NB4 (cell line): Measurements from ENCODE around the gene SERPING1.

ENCODE experiments used
- MYC ChIP-seq: IDR thresholded peaks from 2 replicates; pipeline ENCODE4 v1.6.1; 2011; ENCODE audit warnings: low read depth, low read length
- POLR2A ChIP-seq: IDR thresholded peaks from 2 replicates; pipeline ENCODE4 v1.6.1; 2011; ENCODE audit warnings: mild to moderate bottlenecking; ENCODE audit not compliant: insufficient read length; ENCODE audit errors: extremely low read depth
- TF ChIP-seq, protein P1 (sequence below): IDR thresholded peaks from one replicate; pipeline ENCODE4 v1.5.1; 2012; ENCODE audit warnings: low read depth, low read length

DNA sequence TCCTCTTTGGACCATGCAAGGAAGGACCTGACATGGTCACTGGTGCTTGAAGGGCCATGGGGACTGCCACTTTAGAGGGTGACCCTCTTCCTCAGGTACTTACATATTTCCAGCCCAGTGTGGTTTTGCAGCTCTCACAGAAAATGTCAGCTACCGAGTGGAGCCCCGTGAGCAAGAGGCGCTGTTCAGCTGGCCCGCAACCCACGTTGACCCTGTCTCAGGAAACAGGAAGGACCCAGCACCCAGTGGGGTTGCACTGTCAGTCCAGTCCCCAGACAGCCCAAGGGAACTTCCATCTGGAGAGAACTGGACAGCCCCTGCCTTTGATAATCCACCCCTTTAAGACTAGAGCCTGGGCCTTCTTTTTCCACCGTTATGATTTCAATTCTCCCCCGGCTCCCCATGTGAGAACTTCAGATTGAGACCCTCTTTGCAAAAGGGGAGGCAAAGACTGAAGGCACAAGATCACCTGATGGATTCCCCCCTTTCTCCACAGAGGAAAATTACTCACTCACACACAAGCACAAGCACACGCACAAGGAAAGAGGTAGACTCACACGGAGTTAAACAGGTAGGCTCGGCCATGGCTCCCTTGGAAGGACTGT lies 48.8 kb downstream of the SERPING1 start:
- TF ChIP-seq, protein P1, sequence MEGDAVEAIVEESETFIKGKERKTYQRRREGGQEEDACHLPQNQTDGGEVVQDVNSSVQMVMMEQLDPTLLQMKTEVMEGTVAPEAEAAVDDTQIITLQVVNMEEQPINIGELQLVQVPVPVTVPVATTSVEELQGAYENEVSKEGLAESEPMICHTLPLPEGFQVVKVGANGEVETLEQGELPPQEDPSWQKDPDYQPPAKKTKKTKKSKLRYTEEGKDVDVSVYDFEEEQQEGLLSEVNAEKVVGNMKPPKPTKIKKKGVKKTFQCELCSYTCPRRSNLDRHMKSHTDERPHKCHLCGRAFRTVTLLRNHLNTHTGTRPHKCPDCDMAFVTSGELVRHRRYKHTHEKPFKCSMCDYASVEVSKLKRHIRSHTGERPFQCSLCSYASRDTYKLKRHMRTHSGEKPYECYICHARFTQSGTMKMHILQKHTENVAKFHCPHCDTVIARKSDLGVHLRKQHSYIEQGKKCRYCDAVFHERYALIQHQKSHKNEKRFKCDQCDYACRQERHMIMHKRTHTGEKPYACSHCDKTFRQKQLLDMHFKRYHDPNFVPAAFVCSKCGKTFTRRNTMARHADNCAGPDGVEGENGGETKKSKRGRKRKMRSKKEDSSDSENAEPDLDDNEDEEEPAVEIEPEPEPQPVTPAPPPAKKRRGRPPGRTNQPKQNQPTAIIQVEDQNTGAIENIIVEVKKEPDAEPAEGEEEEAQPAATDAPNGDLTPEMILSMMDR, result no peak
- TF ChIP-seq POLR2A, result no peak
- no peak for TF ChIP-seq MYC
